GM12878 (cell line): ENCODE measurements around the gene EFNA2. TPM values are rescaled to one million over a fixed set of nuclear protein-coding genes. Genes with fewer than 3 reads are reported as not detected.
A peak's percentile ranks its signal among the peaks of the same experiment; 100 is the strongest.

ENCODE experiments used
- BCL11A ChIP-seq: IDR thresholded peaks from 2 replicates; pipeline ENCODE4 v1.6.1; 2011; ENCODE audit warnings: low read depth, low read length
- BCL3 ChIP-seq: IDR thresholded peaks from 2 replicates; pipeline ENCODE4 v1.6.1; 2011; ENCODE audit warnings: borderline replicate concordance, low read depth, mild to moderate bottlenecking, moderate library complexity, low read length; ENCODE audit not compliant: insufficient read depth, poor library complexity, severe bottlenecking
- CEBPZ ChIP-seq: fragments of 150-350 bp; IDR thresholded peaks from 2 replicates; pipeline ENCODE4 v1.6.1; 2016; ENCODE audit warnings: low read depth, low read length
- CHD2 ChIP-seq: IDR thresholded peaks from 2 replicates; pipeline ENCODE4 v1.6.1; 2011; ENCODE audit warnings: low read depth, low read length, improper control_type of control experiment, borderline replicate concordance
- CHD4 ChIP-seq: fragments of 200-600 bp; sonication (generic); IDR thresholded peaks from 2 replicates; pipeline ENCODE4 v1.6.1; 2016; ENCODE audit warnings: mild to moderate bottlenecking
- EGR1 ChIP-seq, 2 experiments: IDR thresholded peaks; 1 replicate in 1 of 2; 2 replicates in 1 of 2; pipeline ENCODE4 v1.6.1; 2011 to 2012; ENCODE audit warnings: low read depth in 2 of 2, low read length in 2 of 2, borderline replicate concordance in 1 of 2, mild to moderate bottlenecking in 1 of 2, moderate library complexity in 1 of 2
- ETV6 ChIP-seq, 2 experiments: fragments of 450-650 bp in 1 of 2; IDR thresholded peaks in 1 of 2; conservative IDR thresholded peaks in 1 of 2; 2 replicates each; pipeline ENCODE4 v1.6.1; 2014; ENCODE audit warnings: antibody characterized with exemption in 1 of 2, borderline replicate concordance in 1 of 2, low read depth in 1 of 2, mild to moderate bottlenecking in 1 of 2, moderate library complexity in 1 of 2
- FOXK2 ChIP-seq: fragments of 450-650 bp; IDR thresholded peaks from 2 replicates; pipeline ENCODE4 v1.6.1; 2017; ENCODE audit warnings: mild to moderate bottlenecking, moderate library complexity
- IKZF1 ChIP-seq: fragments of 450-650 bp; conservative IDR thresholded peaks from 2 replicates; pipeline ENCODE4 v1.6.1; 2017; ENCODE audit warnings: antibody characterized with exemption, mild to moderate bottlenecking
- IKZF2 ChIP-seq, 2 experiments: fragments of 450-650 bp; IDR thresholded peaks; 2 replicates each; pipeline ENCODE4 v1.6.1; 2017; ENCODE audit warnings: mild to moderate bottlenecking in 2 of 2, moderate library complexity in 2 of 2
- KAT2A ChIP-seq: conservative IDR thresholded peaks from 2 replicates; pipeline ENCODE4 v1.6.1; 2011; ENCODE audit warnings: low read depth, low read length; ENCODE audit not compliant: control insufficient read depth
- KDM1A ChIP-seq: fragments of 200-600 bp; sonication (generic); IDR thresholded peaks from 2 replicates; pipeline ENCODE4 v1.6.1; 2016; ENCODE audit warnings: borderline replicate concordance
- KLF5 ChIP-seq: fragments of 450-650 bp; IDR thresholded peaks from 2 replicates; pipeline ENCODE4 v1.6.1; 2014; ENCODE audit warnings: mild to moderate bottlenecking; ENCODE audit not compliant: partially characterized antibody
- NFXL1 ChIP-seq: fragments of 450-650 bp; IDR thresholded peaks from 2 replicates; pipeline ENCODE4 v1.6.1; 2017; ENCODE audit warnings: antibody characterized with exemption, mild to moderate bottlenecking, borderline replicate concordance
- POU2F2 ChIP-seq: IDR thresholded peaks from 3 replicates; pipeline ENCODE4 v1.6.1; 2011; ENCODE audit warnings: low read depth, mild to moderate bottlenecking, low read length, borderline replicate concordance
- SMAD5 ChIP-seq: IDR thresholded peaks from 2 replicates; pipeline ENCODE4 v1.6.1; 2016; ENCODE audit warnings: antibody characterized with exemption, low read depth
- SP1 ChIP-seq: IDR thresholded peaks from one replicate; pipeline ENCODE4 v1.6.1; 2011; ENCODE audit warnings: low read depth, low read length
- TCF12 ChIP-seq: IDR thresholded peaks from 2 replicates; pipeline ENCODE4 v1.6.1; 2011; ENCODE audit warnings: low read depth, mild to moderate bottlenecking, low read length
- ZBTB33 ChIP-seq: fragments of 450-650 bp; IDR thresholded peaks from 2 replicates; pipeline ENCODE4 v1.6.1; 2017; ENCODE audit warnings: mild to moderate bottlenecking
- ZNF207 ChIP-seq: fragments of 450-650 bp; IDR thresholded peaks from 2 replicates; pipeline ENCODE4 v1.6.1; 2014; ENCODE audit warnings: antibody characterized with exemption, mild to moderate bottlenecking, borderline replicate concordance
- ZNF622 ChIP-seq: fragments of 450-650 bp; IDR thresholded peaks from 2 replicates; pipeline ENCODE4 v1.6.1; 2017; ENCODE audit warnings: mild to moderate bottlenecking, inconsistent platforms
- ZSCAN29 ChIP-seq: fragments of 450-650 bp; IDR thresholded peaks from 2 replicates; pipeline ENCODE4 v1.6.1; 2017; ENCODE audit warnings: mild to moderate bottlenecking, moderate library complexity
- polyA plus RNA-seq, 11 experiments: library from polyadenylated mRNA; depleted of rRNA in 4 of 11; unstranded in 6 of 11; stranded (reverse) in 5 of 11; fragments of >200 nt; fragmentation: Nextera tagmentation in 4 of 11; fragmentation: Illumina TruSeq in 1 of 11; extraction: Ambion mirVana in 4 of 11; extraction: Trizol in 1 of 11; gene quantifications; 1 replicate in 1 of 11; 2 replicates in 10 of 11; pipeline versions ENCODE4 v1.2.1 to v1.2.3, GENCODE V29; 2011 to 2016; ENCODE audit warnings: inconsistent platforms in 2 of 11, missing spikeins in 2 of 11, low read depth in 1 of 11
- total RNA-seq, 4 experiments: library from RNA; depleted of rRNA in 3 of 4; stranded (reverse); fragments of >200 nt in 3 of 4; fragmentation: Illumina TruSeq in 1 of 4; extraction: Trizol in 1 of 4; gene quantifications; 2 replicates each; pipeline versions ENCODE4 v1.2.1 to v1.2.3, GENCODE V29; 2013 to 2021

EFNA2 gene
- total and polyA plus RNA-seq, 10 of the 15 experiments (the other 5 are each of a cell fraction or from before 2014, with no cell fraction given): not detected

GRCh38 chr19:1269065-1269477 lies 16.6 kb upstream of the EFNA2 start, which contains the start of gene CIRBP (continued):
- TF ChIP-seq ZBTB33 (no peak), SMAD5 (peak; percentile 99), FOXK2 (no peak), ZNF207 (no peak), IKZF2 (IDR thresholded peaks at IDR 0.05) (no peak), KLF5 (no peak), KAT2A (no peak), CHD2 (peak; percentile 53; the same call in 1 of the 2 replicates), ZSCAN29 (no peak; the same call in 1 of the 2 replicates), NFXL1 (no peak), EGR1 (IDR thresholded peaks at IDR 0.05; ENCODE audit: borderline replicate concordance in 1 of 2, low read depth in 2 of 2, low read length in 2 of 2) (peak in 1 of 2 experiments; percentile 18; a peak in 1 of 3 replicates), SP1 (peak; percentile 88), KDM1A (no peak), BCL3 (peak; percentile 37), CHD4 (no peak), ZNF622 (no peak), CEBPZ (no peak), ETV6 (conservative IDR thresholded peaks at IDR 0.05 in 1 of 2, IDR thresholded peaks at IDR 0.05 in 1 of 2; ENCODE audit: borderline replicate concordance in 1 of 2, low read depth in 1 of 2) (no peak), POU2F2 (peak; percentile 97), IKZF1 (no peak), TCF12 (peak; percentile 55; the same call in 1 of the 2 replicates), BCL11A (peak; percentile 11; the same call in 1 of the 2 replicates)
